ENCODE results near the gene SESN1.
"Not testable (repeated sequence)": the region's sequence is repeated elsewhere in the genome, so short reads cannot be mapped to it uniquely, and the experiment has no call there.

GRCh38 chr6:109109663-109110062 lies 15.0 kb upstream of the SESN1 start:
- TF ChIP-seq CTCF (IDR thresholded peaks at IDR 0.05); MYC (IDR thresholded peaks at IDR 0.05; ENCODE audit: borderline replicate concordance, low read length); ESRRA (IDR thresholded peaks at IDR 0.05; ENCODE audit: borderline replicate concordance, low read length); BHLHE40 (IDR thresholded peaks at IDR 0.05; ENCODE audit: low read depth, low read length); POLR2A (IDR thresholded peaks at IDR 0.05; ENCODE audit: low read length); EP300 (IDR thresholded peaks at IDR 0.05); MAX (IDR thresholded peaks at IDR 0.05); RCOR1 (IDR thresholded peaks at IDR 0.05; ENCODE audit: low read depth, low read length); HEYL (CRISPR knock-in tag; IDR thresholded peaks at IDR 0.05); FOXS1 (CRISPR knock-in tag; IDR thresholded peaks at IDR 0.05); NFE2L2 (conservative IDR thresholded peaks at IDR 0.05; ENCODE audit: low read length); SMC3 (IDR thresholded peaks at IDR 0.05); ZFP36 (IDR thresholded peaks at IDR 0.05; ENCODE audit: borderline replicate concordance, partially characterized antibody); KDM1A (IDR thresholded peaks at IDR 0.05; ENCODE audit: low read depth): not testable (repeated sequence)
